Ishikawa (cell line): ENCODE measurements around the gene NPC2.

Source experiments
- CEBPB ChIP-seq: IDR thresholded peaks from 2 replicates; pipeline ENCODE4 v1.6.1; 2012
- CREB1 ChIP-seq: IDR thresholded peaks from 2 replicates; pipeline ENCODE4 v1.6.1; 2012; ENCODE audit warnings: low read depth
- EGR1 ChIP-seq: IDR thresholded peaks from 2 replicates; pipeline ENCODE4 v1.6.1; 2012
- EP300 ChIP-seq: IDR thresholded peaks from 2 replicates; pipeline ENCODE4 v1.6.1; 2012; ENCODE audit warnings: borderline replicate concordance
- FOXM1 ChIP-seq: IDR thresholded peaks from 2 replicates; pipeline ENCODE4 v1.6.1; 2012; ENCODE audit warnings: low read depth, borderline replicate concordance
- MAX ChIP-seq: IDR thresholded peaks from 2 replicates; pipeline ENCODE4 v1.6.1; 2012
- NFIC ChIP-seq: IDR thresholded peaks from 2 replicates; pipeline ENCODE4 v1.6.1; 2012
- RAD21 ChIP-seq: IDR thresholded peaks from 2 replicates; pipeline ENCODE4 v1.6.1; 2012; ENCODE audit warnings: low read depth
- REST ChIP-seq: IDR thresholded peaks from 2 replicates; pipeline ENCODE4 v1.6.1; 2012; ENCODE audit warnings: low read depth, mild to moderate bottlenecking
- TAF1 ChIP-seq: IDR thresholded peaks from 2 replicates; pipeline ENCODE4 v1.6.1; 2012; ENCODE audit warnings: low read depth, mild to moderate bottlenecking
- TCF12 ChIP-seq: IDR thresholded peaks from 2 replicates; pipeline ENCODE4 v1.6.1; 2012; ENCODE audit warnings: low read depth
- TEAD4 ChIP-seq: IDR thresholded peaks from 2 replicates; pipeline ENCODE4 v1.6.1; 2012
- USF1 ChIP-seq: IDR thresholded peaks from 2 replicates; pipeline ENCODE4 v1.6.1; 2012
- YY1 ChIP-seq: IDR thresholded peaks from 2 replicates; pipeline ENCODE4 v1.6.1; 2012; ENCODE audit warnings: low read depth
- ZBTB7A ChIP-seq: IDR thresholded peaks from 2 replicates; pipeline ENCODE4 v1.6.1; 2012; ENCODE audit warnings: low read depth

Gene NPC2

GRCh38 chr14:74456684-74457564 is 36.2 kb downstream of the NPC2 start:
- TF ChIP-seq FOXM1 (no peak), CEBPB (no peak), NFIC (no peak), EP300 (no peak), MAX (no peak), TAF1 (no peak), TCF12 (no peak), REST (no peak), CREB1 (no peak), USF1 (no peak), EGR1 (no peak), YY1 (no peak), ZBTB7A (no peak), TEAD4 (no peak), RAD21 (no peak)

GRCh38 chr14:74444866-74445265 is 48.2 kb downstream of the NPC2 start:
- TF ChIP-seq FOXM1 = no peak
- no peak for TF ChIP-seq CREB1
- TF ChIP-seq ZBTB7A = no peak
- TF ChIP-seq TEAD4 = no peak
- TF ChIP-seq RAD21 = no peak
- TF ChIP-seq YY1 = no peak

GRCh38 chr14:74442757-74443156 is 50.3 kb downstream of the NPC2 start:
- TF ChIP-seq NFIC (no peak), CEBPB (no peak), TAF1 (no peak), CREB1 (no peak), RAD21 (no peak), MAX (no peak), ZBTB7A (no peak), EP300 (no peak), EGR1 (no peak), USF1 (no peak), TCF12 (no peak), TEAD4 (no peak), FOXM1 (no peak), YY1 (no peak), REST (no peak)

GRCh38 chr14:74441113-74441512 is 52.0 kb downstream of the NPC2 start:
- TF ChIP-seq CEBPB (no peak), USF1 (no peak), EGR1 (no peak), TAF1 (no peak), TCF12 (no peak), FOXM1 (no peak), REST (no peak), RAD21 (no peak), NFIC (no peak), CREB1 (no peak), EP300 (no peak), YY1 (no peak), MAX (no peak)
